ENCODE data around the gene PARD3B.

The PARD3B gene

GRCh38 chr2:204665207-204665606 lies 119.9 kb downstream of the PARD3B start:
- DNase-seq (ENCODE audit: extremely low spot score): no peak
- CTCF ChIA-PET: interaction anchor here (0.8 kb wide), 1 partner anchor 20 kb away, joined by 6 read pairs; no protein-coding TSS in a partner anchor
- no peak for TF ChIP-seq NFRKB (IDR thresholded peaks at IDR 0.05)
- TF ChIP-seq TARDBP (IDR thresholded peaks at IDR 0.05): no peak
- no peak for TF ChIP-seq ARNT (IDR thresholded peaks at IDR 0.05)
- no peak for TF ChIP-seq FOXK2 (IDR thresholded peaks at IDR 0.05)
- TF ChIP-seq SP1 (IDR thresholded peaks at IDR 0.05): no peak
- no peak for TF ChIP-seq CTBP1 (IDR thresholded peaks at IDR 0.05; ENCODE audit: borderline replicate concordance)
- no peak for TF ChIP-seq HDGF (IDR thresholded peaks at IDR 0.05; ENCODE audit: borderline replicate concordance)
- no peak for TF ChIP-seq FOXA1 (IDR thresholded peaks at IDR 0.05)
- no peak for TF ChIP-seq LEF1 (IDR thresholded peaks at IDR 0.05; ENCODE audit: borderline replicate concordance)
- no peak for TF ChIP-seq SUZ12 (IDR thresholded peaks at IDR 0.05)
- no peak for TF ChIP-seq ELF4 (IDR thresholded peaks at IDR 0.05)
- TF ChIP-seq L3MBTL2 (conservative IDR thresholded peaks at IDR 0.05): no peak
- POLR2A ChIA-PET: no interaction called here

GRCh38 chr2:204665771-204666170 lies 120.5 kb downstream of the PARD3B start:
- ChIA-PET POLR2A (no interaction called here), CTCF (interaction anchor here (0.8 kb wide), 1 partner anchor 20 kb away, joined by 6 read pairs; no protein-coding TSS in a partner anchor)
- no peak for DNase-seq (ENCODE audit: extremely low spot score)
- no peak for TF ChIP-seq HDGF (IDR thresholded peaks at IDR 0.05; ENCODE audit: borderline replicate concordance)
- no peak for TF ChIP-seq FOXM1 (IDR thresholded peaks at IDR 0.05; ENCODE audit: borderline replicate concordance)
- TF ChIP-seq PKNOX1 (IDR thresholded peaks at IDR 0.05): no peak
- no peak for TF ChIP-seq FOXK2 (IDR thresholded peaks at IDR 0.05)
- TF ChIP-seq SP1 (IDR thresholded peaks at IDR 0.05): no peak
- TF ChIP-seq BHLHE40 (IDR thresholded peaks at IDR 0.05; ENCODE audit: borderline replicate concordance): no peak
- no peak for TF ChIP-seq CTBP1 (IDR thresholded peaks at IDR 0.05; ENCODE audit: borderline replicate concordance)
- no peak for TF ChIP-seq FOXA1 (IDR thresholded peaks at IDR 0.05)
- no peak for TF ChIP-seq ARNT (IDR thresholded peaks at IDR 0.05)
- no peak for TF ChIP-seq NFRKB (IDR thresholded peaks at IDR 0.05)
- no peak for TF ChIP-seq ELF4 (IDR thresholded peaks at IDR 0.05)

GRCh38 chr2:204667990-204668389 lies 122.7 kb downstream of the PARD3B start:
- POLR2A ChIA-PET: no interaction called here

GRCh38 chr2:204669382-204669781 lies 124.1 kb downstream of the PARD3B start:
- no peak for DNase-seq (ENCODE audit: extremely low spot score)
- ChIA-PET POLR2A (no interaction called here), CTCF (no interaction called here)
- no peak for TF ChIP-seq SP1 (IDR thresholded peaks at IDR 0.05)
- TF ChIP-seq LEF1 (IDR thresholded peaks at IDR 0.05; ENCODE audit: borderline replicate concordance): no peak
- TF ChIP-seq BHLHE40 (IDR thresholded peaks at IDR 0.05; ENCODE audit: borderline replicate concordance): no peak
- TF ChIP-seq TARDBP (IDR thresholded peaks at IDR 0.05): no peak
- TF ChIP-seq PKNOX1 (IDR thresholded peaks at IDR 0.05): no peak
- TF ChIP-seq ELF4 (IDR thresholded peaks at IDR 0.05): no peak
- no peak for TF ChIP-seq NFRKB (IDR thresholded peaks at IDR 0.05)
- no peak for TF ChIP-seq SUZ12 (IDR thresholded peaks at IDR 0.05)

More at GRCh38 chr2:204667990-204668389, 122.7 kb downstream of the PARD3B start:
- TF ChIP-seq SUZ12 (IDR thresholded peaks at IDR 0.05) (no peak), PKNOX1 (IDR thresholded peaks at IDR 0.05) (no peak), SP1 (IDR thresholded peaks at IDR 0.05) (no peak), FOXK2 (IDR thresholded peaks at IDR 0.05) (no peak), ZNF384 (IDR thresholded peaks at IDR 0.05) (no peak), L3MBTL2 (conservative IDR thresholded peaks at IDR 0.05) (no peak)
- CTCF ChIA-PET: no interaction called here
- DNase-seq (ENCODE audit: extremely low spot score): no peak

GRCh38 chr2:204670124-204670523 lies 124.8 kb downstream of the PARD3B start:
- TF ChIP-seq SP1 (IDR thresholded peaks at IDR 0.05) (no peak), CTBP1 (IDR thresholded peaks at IDR 0.05; ENCODE audit: borderline replicate concordance) (no peak), LEF1 (IDR thresholded peaks at IDR 0.05; ENCODE audit: borderline replicate concordance) (no peak), FOXA1 (IDR thresholded peaks at IDR 0.05) (no peak), ARNT (IDR thresholded peaks at IDR 0.05) (no peak), TARDBP (IDR thresholded peaks at IDR 0.05) (no peak), SUZ12 (IDR thresholded peaks at IDR 0.05) (no peak)
- no peak for DNase-seq (ENCODE audit: extremely low spot score)
- ChIA-PET CTCF (no interaction called here), POLR2A (no interaction called here)

- CTCF ChIA-PET: interaction anchor here (0.6 kb wide), 1 partner anchor 13 kb away, joined by 3 read pairs; no protein-coding TSS in a partner anchor
- POLR2A ChIA-PET: no interaction called here
- TF ChIP-seq PKNOX1 (IDR thresholded peaks at IDR 0.05) (no peak), BHLHE40 (IDR thresholded peaks at IDR 0.05; ENCODE audit: borderline replicate concordance) (no peak), FOXM1 (IDR thresholded peaks at IDR 0.05; ENCODE audit: borderline replicate concordance) (no peak), TARDBP (IDR thresholded peaks at IDR 0.05) (no peak), CTBP1 (IDR thresholded peaks at IDR 0.05; ENCODE audit: borderline replicate concordance) (no peak), LEF1 (IDR thresholded peaks at IDR 0.05; ENCODE audit: borderline replicate concordance) (no peak), HDGF (IDR thresholded peaks at IDR 0.05; ENCODE audit: borderline replicate concordance) (no peak), NFRKB (IDR thresholded peaks at IDR 0.05) (no peak), FOXK2 (IDR thresholded peaks at IDR 0.05) (no peak), ZNF384 (IDR thresholded peaks at IDR 0.05) (no peak), ARNT (IDR thresholded peaks at IDR 0.05) (no peak)
- no peak for DNase-seq (ENCODE audit: extremely low spot score)
Measured at GRCh38 chr2:204670756-204671155, 125.5 kb downstream of the PARD3B start.
